GM10266 (cell line): ENCODE data around the gene ACAD11.

Source experiments
- DNase-seq: peaks from one replicate; pipeline ENCODE4 v3.0.0; 2012; ENCODE audit errors: extremely low spot score
- TF ChIP-seq, protein P1 (sequence below): IDR thresholded peaks from 2 replicates; pipeline ENCODE4 v1.5.1; 2012; ENCODE audit warnings: mild to moderate bottlenecking, low read depth; ENCODE audit not compliant: control insufficient read depth, insufficient read depth; ENCODE audit errors: missing control alignments

The ACAD11 gene

GRCh38 chr3:132535575-132536441 is 123.8 kb downstream of the ACAD11 start:
- TF ChIP-seq, protein P1, sequence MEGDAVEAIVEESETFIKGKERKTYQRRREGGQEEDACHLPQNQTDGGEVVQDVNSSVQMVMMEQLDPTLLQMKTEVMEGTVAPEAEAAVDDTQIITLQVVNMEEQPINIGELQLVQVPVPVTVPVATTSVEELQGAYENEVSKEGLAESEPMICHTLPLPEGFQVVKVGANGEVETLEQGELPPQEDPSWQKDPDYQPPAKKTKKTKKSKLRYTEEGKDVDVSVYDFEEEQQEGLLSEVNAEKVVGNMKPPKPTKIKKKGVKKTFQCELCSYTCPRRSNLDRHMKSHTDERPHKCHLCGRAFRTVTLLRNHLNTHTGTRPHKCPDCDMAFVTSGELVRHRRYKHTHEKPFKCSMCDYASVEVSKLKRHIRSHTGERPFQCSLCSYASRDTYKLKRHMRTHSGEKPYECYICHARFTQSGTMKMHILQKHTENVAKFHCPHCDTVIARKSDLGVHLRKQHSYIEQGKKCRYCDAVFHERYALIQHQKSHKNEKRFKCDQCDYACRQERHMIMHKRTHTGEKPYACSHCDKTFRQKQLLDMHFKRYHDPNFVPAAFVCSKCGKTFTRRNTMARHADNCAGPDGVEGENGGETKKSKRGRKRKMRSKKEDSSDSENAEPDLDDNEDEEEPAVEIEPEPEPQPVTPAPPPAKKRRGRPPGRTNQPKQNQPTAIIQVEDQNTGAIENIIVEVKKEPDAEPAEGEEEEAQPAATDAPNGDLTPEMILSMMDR = peak; percentile 45
- peak; percentile 48 for DNase-seq

- DNase-seq = no peak
- TF ChIP-seq, protein P1 = no peak
Measured at GRCh38 chr3:132530624-132531023, 129.0 kb downstream of the ACAD11 start.

DNA sequence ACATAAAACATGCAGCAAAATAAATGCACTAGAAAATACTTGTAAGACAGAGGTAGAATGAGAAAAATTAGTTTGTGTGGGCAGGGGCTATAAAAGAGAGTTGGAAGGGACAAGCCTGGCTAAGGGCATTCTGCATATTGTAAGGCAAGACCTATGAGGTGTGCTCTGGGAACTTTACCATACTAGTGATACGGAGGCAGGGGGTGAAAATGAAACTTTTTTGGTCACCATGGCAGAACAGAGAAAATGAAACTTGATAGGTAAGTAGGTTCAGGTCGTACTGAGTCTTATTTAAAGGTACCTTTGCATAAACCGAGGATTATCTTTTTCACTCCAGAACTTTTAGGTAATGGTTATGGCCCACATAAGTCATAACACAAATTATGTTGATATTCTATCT is 137.3 kb downstream of the ACAD11 start:
- TF ChIP-seq, protein P1 = no peak
- peak; percentile 22 for DNase-seq

DNA sequence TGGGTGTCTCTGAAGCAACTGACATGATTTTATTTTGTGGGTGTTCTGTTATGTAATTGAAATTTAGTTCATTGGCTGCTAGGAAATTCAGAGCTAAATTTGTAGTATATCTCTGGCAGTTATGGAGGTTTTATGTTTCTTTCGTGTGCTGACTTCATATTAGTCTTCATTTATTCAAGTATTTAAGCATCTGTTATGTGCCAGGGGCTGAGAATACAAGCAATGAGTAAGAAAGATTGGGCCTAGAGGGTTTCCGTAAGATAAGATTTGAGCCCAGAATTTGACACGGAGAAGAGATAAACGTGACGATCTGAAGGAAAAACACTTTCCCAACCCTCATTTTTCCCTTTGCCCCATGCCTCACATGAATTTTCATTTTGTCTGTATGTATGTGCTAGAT is 137.7 kb downstream of the ACAD11 start:
- DNase-seq = no peak
- TF ChIP-seq, protein P1 = no peak

DNA sequence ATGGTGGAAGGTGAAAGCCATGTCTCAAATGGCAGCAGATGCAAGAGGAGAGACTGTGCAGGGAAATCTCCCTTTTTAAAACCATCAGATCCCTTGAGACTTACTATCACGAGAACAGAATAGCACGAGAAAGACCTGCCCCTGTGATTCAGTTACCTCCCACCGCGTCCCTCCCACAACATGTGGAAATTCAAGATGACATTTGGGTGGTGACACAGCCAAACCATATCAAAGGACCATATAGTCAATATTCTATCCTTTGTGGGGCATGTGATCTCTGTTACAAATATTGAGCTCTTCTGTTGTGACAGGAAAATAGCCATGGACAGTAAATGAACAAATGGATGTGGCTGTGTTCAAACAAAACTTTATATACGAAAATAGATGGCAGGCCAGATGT is 139.7 kb downstream of the ACAD11 start:
- TF ChIP-seq, protein P1 = no peak
- DNase-seq = no peak

DNA sequence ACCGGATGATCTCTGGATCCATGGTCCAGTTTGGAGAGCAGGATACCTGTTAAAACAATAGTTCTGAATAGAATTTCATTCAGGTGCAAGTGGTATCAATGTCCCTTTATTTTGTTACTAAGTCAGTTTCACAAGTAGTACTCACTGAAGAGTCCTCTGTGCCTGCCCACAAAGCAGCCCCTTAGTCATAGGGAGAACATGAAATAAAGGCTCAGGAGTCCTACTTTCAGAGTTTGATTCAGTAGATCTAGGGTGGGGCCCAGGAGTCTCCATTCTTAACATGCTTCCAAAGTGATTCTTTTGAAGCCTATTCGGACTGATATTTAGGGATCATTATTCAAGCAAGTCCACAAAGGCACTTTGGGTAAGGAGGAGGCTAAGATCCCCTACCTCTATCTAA is 142.3 kb downstream of the ACAD11 start:
- TF ChIP-seq, protein P1 = no peak
- no peak for DNase-seq

DNA sequence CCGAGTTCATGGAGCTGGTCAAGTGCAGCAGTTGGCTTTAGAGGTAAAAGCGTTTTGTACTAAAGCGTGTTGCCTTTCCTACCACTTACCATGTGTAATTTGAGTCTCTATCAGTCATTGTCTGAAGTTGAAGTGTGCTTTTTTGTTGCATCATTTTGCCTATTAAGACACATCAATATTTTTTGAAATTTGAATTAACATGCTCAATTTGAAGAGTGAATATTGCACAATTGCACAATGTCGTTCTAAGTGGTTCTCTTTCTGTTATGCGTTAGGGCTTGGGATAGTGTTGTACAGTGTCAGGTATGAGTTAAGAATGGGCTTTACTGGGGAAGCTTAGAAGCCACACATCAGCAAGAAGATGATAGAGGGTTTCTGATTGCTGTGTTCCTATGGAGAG is 146.6 kb downstream of the ACAD11 start:
- DNase-seq = no peak
- TF ChIP-seq, protein P1 = no peak
